ENCODE results near the gene BANF2. TPM values are rescaled to one million over a fixed set of nuclear protein-coding genes. Genes with fewer than 3 reads are reported as not detected.
A peak's percentile ranks its signal among the peaks of the same experiment; 100 is the strongest.

BANF2 gene
- polyA plus RNA-seq, 1 donor from 2014 or later: not detected

DNA sequence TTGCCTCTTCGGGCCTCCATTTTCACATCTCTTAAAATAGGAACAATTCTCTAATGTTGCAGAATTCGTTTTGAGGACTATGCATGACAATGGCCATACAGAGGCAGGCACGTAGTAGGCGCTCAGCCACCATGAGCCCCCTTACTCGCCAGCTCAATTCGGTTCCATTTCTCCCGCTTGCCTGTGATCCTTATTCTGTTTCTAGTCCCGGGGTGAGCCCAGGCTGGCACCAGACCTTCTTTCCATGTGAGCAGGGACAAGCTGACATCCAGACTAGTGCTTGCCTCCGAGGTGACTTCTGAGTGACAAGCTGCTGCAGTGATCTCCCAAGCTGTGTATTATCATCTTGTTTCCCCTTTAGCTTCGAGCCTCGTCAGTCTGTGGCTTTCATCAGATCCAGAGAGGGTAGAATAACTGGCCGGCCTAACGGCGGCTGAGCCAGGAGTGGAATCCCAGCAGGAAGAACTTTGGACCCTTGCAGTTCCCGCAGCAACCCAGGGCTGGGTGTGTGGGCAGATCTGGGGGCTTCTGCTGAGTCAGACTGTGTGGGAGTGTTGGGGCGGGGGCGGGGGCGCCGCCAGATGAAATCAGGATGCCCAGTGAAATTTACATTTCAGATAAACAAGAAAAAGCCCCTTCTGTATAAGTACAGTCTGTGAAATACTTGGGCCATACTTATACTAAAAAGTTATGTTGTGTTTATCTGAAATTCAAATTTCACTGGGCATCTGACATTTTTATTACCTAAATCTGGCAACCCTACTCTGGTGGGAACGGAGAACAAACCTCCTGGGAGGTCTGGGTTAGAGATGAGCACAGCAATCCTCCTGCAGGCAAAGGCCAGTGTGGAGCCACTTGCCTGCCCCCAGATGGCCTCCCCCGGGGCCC, 10.9 kb downstream of the BANF2 start:
- Histone ChIP-seq H3K36me3 (ENCODE audit: insufficient read depth, low read length) (no peaks in the 10 kb centered on the region), H2AFZ (ENCODE audit: low read depth, low read length) (no peak overlapping the region), H3K9me3 (ENCODE audit: low read length) (no peaks in the 10 kb centered on the region), H3K9me2 (ENCODE audit: insufficient read depth, low read length) (no peaks in the 10 kb centered on the region), H3K4me2 (ENCODE audit: low read length) (no peak overlapping the region), H3K27me3 (ENCODE audit: insufficient read depth, low read depth, low read length) (no peaks in the 10 kb centered on the region), H4K20me1 (ENCODE audit: insufficient read depth) (no peaks in the 10 kb centered on the region), H3K79me2 (replicated peaks; ENCODE audit: insufficient read depth, low read length) (no peaks in the 10 kb centered on the region), H3K9ac (ENCODE audit: low read length) (no peak overlapping the region), H3K27ac (ENCODE audit: low read length) (no peak overlapping the region), H3K4me3 (ENCODE audit: low read length) (no peak overlapping the region), H3F3A (ENCODE audit: insufficient read depth, low read length, poor library complexity, severe bottlenecking) (no peaks in the 10 kb centered on the region)
- TF ChIP-seq TAF1 (IDR thresholded peaks at IDR 0.05; ENCODE audit: low read depth) (no peak), POLR2AphosphoS5 (IDR thresholded peaks at IDR 0.05) (peak; percentile 13), EP300 (conservative IDR thresholded peaks at IDR 0.05; ENCODE audit: poor library complexity, severe bottlenecking) (no peak), SMC3 (conservative IDR thresholded peaks at IDR 0.05; ENCODE audit: poor library complexity) (no peak), MXI1 (conservative IDR thresholded peaks at IDR 0.05; ENCODE audit: poor library complexity, severe bottlenecking) (no peak)

GRCh38 chr20:17711267-17711627, 11.5 kb downstream of the BANF2 start:
- Histone ChIP-seq H3K9me3 (ENCODE audit: low read length) (no peaks in the 10 kb centered on the region), H3K9me2 (ENCODE audit: insufficient read depth, low read length) (no peaks in the 10 kb centered on the region), H3K4me3 (ENCODE audit: low read length) (no peak overlapping the region), H3K36me3 (ENCODE audit: insufficient read depth, low read length) (no peaks in the 10 kb centered on the region), H3K79me2 (replicated peaks; ENCODE audit: insufficient read depth, low read length) (no peaks in the 10 kb centered on the region), H4K20me1 (ENCODE audit: insufficient read depth) (no peaks in the 10 kb centered on the region), H2AFZ (ENCODE audit: low read depth, low read length) (no peak overlapping the region), H3F3A (ENCODE audit: insufficient read depth, low read length, poor library complexity, severe bottlenecking) (no peaks in the 10 kb centered on the region), H3K4me2 (ENCODE audit: low read length) (no peak overlapping the region), H3K9ac (ENCODE audit: low read length) (no peak overlapping the region), H3K27me3 (ENCODE audit: insufficient read depth, low read depth, low read length) (no peaks in the 10 kb centered on the region), H3K27ac (ENCODE audit: low read length) (no peak overlapping the region)
- TF ChIP-seq MXI1 (conservative IDR thresholded peaks at IDR 0.05; ENCODE audit: poor library complexity, severe bottlenecking) (no peak), EP300 (conservative IDR thresholded peaks at IDR 0.05; ENCODE audit: poor library complexity, severe bottlenecking) (no peak)

DNA sequence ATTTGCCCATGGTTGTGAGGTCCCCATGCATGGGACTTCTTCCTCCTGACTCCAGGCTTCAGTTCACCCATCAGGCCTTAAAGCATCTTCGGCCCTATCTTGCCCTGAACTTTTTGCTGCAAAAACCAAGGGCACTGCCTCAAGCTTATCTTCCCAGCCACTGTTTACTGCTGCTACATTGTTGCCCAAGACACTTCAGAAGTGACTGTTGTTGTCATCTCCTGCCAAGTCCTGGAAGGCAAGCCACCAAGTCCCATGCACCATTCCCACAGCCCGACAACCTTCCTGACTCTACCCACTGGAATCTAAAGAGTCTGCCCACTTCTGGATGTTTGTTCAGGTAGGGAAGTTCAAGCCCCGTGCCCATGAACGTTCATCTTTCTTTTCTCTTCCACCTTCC, 12.4 kb downstream of the BANF2 start:
- no peaks in the 10 kb centered on the region for H3K9me3 ChIP-seq (ENCODE audit: low read length)
- no peak overlapping the region for H2AFZ ChIP-seq (ENCODE audit: low read depth, low read length)
- H3K4me3 ChIP-seq (ENCODE audit: low read length): no peak overlapping the region
- no peaks in the 10 kb centered on the region for H3K9me2 ChIP-seq (ENCODE audit: insufficient read depth, low read length)
- no peaks in the 10 kb centered on the region for H4K20me1 ChIP-seq (ENCODE audit: insufficient read depth)
- no peaks in the 10 kb centered on the region for H3K79me2 ChIP-seq (replicated peaks; ENCODE audit: insufficient read depth, low read length)
- H3K36me3 ChIP-seq (ENCODE audit: insufficient read depth, low read length): no peaks in the 10 kb centered on the region
- TF ChIP-seq EZH2 (IDR thresholded peaks at IDR 0.05; ENCODE audit: borderline replicate concordance, insufficient read depth, low read length, poor library complexity, severe bottlenecking) (no peak), CTCF (IDR thresholded peaks at IDR 0.05; ENCODE audit: poor library complexity, severe bottlenecking) (no peak), TAF1 (IDR thresholded peaks at IDR 0.05; ENCODE audit: low read depth) (no peak), SMC3 (conservative IDR thresholded peaks at IDR 0.05; ENCODE audit: poor library complexity) (no peak), POLR2AphosphoS5 (IDR thresholded peaks at IDR 0.05) (no peak), REST (IDR thresholded peaks at IDR 0.05; ENCODE audit: borderline replicate concordance) (no peak), RAD21 (conservative IDR thresholded peaks at IDR 0.05) (no peak), MXI1 (conservative IDR thresholded peaks at IDR 0.05; ENCODE audit: poor library complexity, severe bottlenecking) (no peak), EP300 (conservative IDR thresholded peaks at IDR 0.05; ENCODE audit: poor library complexity, severe bottlenecking) (no peak)
- H3K4me2 ChIP-seq (ENCODE audit: low read length): no peak overlapping the region
- no peaks in the 10 kb centered on the region for H3K27me3 ChIP-seq (ENCODE audit: insufficient read depth, low read depth, low read length)
- no peak overlapping the region for H3K9ac ChIP-seq (ENCODE audit: low read length)
- H3K27ac ChIP-seq (ENCODE audit: low read length): no peak overlapping the region
- H3F3A ChIP-seq (ENCODE audit: insufficient read depth, low read length, poor library complexity, severe bottlenecking): no peaks in the 10 kb centered on the region

Data from neural cell (in vitro differentiated cells).